GM21526 (cell line): Measurements from ENCODE around the gene MSRB1.
"Not testable (repeated sequence)": the region's sequence is repeated elsewhere in the genome, so short reads cannot be mapped to it uniquely, and the experiment has no call there.

Experiments used
- ATAC-seq: cut with Tn5 transposase; IDR thresholded peaks from one replicate; pipeline ENCODE4 v1.9.1; 2021; ENCODE audit warnings: moderate library complexity; ENCODE audit not compliant: unreplicated experiment, low FRiP score

The MSRB1 gene

DNA sequence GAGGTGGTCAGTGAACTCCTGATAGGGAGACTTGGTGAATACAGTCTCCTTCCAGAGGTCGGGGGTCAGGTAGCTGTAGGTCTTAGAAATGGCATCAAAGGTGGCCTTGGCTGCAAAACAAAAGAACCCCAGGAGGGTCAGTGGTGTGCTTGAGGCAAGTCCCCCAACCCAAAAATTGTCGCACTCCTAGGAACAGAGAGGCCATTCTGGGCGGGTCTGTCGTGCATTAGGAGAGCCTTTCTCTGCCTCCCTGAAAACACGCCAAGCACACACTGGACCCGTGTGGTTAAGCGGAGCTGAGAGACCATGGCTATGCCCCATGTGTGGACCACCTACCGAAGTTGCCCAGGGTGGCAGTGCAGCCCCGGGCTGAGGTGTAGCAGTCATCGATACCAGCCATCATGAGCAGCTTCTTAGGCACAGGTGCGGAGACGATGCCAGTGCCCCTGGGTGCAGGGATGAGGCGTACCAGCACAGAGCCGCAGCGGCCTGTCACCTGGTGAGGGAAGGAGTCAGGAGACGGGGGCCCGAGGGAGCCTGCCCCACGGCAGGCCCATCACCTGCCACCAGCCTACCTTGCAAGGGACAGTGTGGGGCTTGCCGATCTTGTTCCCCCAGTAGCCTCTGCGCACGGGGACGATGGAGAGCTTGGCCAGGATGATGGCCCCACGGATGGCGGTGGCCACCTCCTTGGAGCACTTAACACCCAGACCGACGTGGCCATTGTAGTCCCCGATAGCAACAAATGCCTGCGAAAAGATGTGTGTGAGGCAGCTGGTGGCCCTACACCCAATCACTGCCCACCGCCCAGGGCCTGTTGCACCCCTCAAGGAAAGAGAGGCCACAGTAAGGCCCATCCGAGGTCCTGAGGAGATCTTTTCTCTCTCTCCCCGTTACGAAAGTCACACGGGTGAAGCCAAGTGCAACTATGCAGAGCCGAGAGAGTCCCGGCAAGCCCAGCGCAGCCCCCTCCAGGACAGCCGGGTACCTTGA, 19.5 kb upstream of the MSRB1 start:
- ATAC-seq: not testable (repeated sequence)

DNA sequence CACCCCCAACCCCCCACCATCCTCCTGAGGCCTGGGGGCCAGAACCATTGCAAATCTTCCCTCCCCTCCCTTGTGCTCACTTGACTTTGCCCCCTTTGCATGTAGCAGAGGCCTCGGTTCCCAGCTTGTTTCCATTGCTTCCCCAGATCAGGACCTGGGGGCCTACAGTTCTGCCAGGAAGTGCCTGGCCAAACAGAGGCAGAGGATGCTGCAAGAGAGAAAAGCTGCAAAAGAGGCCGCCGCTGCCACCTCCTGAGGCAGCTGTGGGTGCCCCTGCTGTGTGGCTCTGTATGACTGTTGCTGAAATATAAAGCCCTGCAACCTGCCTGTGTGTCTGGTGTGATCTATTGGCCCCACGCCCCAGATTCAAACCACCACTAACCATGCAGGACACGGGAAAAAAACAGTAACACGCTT, 18.7 kb upstream of the MSRB1 start:
- no peak for ATAC-seq

- ATAC-seq: no peak
Observed at GRCh38 chr16:1960665-1961630, 17.9 kb upstream of the MSRB1 start.

- peak; percentile 55 for ATAC-seq
Observed at GRCh38 chr16:1959269-1960039, 16.5 kb upstream of the MSRB1 start, which contains the start of gene NDUFB10. Gene NDUFB10, plus strand, starts transcription at chr16:1959538. Its CDS starts 87 bp downstream, at chr16:1959625.

DNA sequence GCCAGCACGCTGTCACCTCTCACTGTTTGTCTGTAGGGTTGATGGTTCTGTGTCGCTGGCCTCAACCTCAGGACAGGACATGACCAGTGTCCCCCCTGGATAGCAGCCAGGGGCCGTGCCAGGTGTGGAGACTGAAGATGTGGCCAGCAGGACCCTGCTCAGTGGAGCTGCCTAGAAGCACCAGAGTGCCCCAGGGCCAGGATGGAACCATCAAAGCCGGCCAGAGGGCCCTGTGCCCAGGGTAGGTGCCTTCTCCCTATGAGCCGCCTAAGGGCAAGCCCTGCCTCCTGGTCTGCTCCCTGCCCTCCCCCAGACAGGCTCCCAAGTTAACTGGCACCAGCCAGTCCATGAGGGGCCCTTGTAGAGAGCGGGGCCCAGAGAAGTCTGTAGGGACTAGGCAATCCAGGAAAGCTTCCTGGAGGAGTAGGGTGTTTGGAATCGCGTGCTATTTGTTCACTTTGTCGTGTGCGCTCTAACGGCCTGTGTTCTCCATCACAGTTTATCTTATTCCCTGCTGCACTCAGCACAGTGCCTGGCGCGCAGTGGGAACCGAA, 15.8 kb upstream of the MSRB1 start:
- no peak for ATAC-seq

DNA sequence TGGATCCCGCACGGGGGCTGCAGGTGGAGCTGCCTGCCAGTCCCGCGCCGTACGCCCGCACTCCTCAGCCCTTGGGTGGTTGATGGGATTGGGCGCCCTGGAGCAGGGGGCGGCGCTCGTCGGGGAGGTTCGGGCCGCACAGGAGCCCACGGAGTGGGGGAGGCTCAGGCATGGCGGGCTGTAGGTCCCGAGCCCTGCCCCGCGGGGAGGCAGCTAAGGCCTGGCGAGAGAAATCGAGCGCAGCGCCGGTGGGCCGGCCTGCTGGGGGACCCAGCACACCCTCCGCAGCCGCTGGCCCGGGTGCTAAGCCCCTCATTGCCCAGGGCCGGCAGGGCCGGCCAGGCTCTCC, 15.1 kb upstream of the MSRB1 start:
- not testable (repeated sequence) for ATAC-seq

- not testable (repeated sequence) for ATAC-seq
Observed at GRCh38 chr16:1957434-1958142, 14.6 kb upstream of the MSRB1 start.

DNA sequence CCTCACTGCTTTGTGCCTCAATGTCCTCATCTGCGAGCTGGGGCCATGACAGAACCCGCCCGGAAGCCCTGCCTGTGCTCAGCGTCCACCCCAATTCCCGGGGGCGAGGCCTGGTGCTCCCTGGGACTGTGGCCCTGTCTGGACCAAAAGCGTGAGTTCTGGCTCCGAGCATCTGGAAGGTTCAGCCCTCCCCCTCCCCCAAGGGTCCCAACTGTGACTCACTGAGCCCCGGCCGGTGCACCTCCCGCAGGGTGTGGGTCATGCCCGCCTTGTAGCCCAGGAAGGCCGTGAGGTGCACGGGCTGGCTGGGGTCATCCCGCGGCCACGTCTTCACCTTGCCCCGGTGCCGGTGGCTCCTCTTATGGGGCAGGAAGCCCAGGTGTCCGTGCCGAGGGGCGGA, 10.7 kb upstream of the MSRB1 start:
- ATAC-seq: no peak

DNA sequence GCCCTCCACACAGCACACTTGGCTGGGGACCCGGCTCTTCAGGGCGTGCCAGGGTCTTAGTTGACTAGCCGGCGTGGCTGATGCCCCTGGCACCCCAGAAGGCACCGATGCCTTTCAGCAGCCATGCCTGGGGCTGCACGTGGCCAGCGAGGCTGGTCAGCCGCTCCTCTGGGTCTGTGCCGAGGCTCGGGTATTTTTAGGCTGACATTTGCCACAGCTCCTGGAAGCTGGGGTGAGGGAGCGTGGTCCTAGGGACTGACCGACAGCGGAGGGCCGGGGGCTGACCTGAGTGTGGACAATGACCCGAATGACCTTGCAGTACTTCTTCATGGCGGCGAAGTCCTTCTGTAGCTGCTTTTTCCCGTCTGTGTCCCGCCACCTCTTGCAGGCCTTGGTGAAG, 7.6 kb upstream of the MSRB1 start:
- no peak for ATAC-seq

GRCh38 chr16:1950047-1950446, 7.0 kb upstream of the MSRB1 start:
- ATAC-seq: no peak

DNA sequence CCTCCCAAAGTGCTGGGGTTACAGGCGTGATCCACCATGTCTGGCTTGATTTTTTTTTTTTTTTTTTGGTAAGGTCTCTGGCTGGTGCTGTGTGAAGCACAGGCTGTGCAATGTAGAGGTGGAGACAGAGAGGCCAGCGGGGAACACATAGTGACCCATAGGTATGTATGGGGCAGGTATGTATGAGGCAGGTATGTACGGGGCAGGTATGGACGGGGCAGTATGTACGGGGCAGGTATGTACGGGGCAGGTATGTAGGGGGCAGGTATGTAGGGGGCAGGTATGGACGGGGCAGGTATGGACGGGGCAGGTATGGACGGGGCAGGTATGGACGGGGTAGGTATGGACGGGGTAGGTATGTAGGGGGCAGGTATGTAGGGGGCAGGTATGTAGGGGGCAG, 6.5 kb upstream of the MSRB1 start:
- no peak for ATAC-seq

- ATAC-seq: no peak
Observed at GRCh38 chr16:1947369-1947670, 4.3 kb upstream of the MSRB1 start.

GRCh38 chr16:1946495-1947368, 3.7 kb upstream of the MSRB1 start:
- no peak for ATAC-seq

DNA sequence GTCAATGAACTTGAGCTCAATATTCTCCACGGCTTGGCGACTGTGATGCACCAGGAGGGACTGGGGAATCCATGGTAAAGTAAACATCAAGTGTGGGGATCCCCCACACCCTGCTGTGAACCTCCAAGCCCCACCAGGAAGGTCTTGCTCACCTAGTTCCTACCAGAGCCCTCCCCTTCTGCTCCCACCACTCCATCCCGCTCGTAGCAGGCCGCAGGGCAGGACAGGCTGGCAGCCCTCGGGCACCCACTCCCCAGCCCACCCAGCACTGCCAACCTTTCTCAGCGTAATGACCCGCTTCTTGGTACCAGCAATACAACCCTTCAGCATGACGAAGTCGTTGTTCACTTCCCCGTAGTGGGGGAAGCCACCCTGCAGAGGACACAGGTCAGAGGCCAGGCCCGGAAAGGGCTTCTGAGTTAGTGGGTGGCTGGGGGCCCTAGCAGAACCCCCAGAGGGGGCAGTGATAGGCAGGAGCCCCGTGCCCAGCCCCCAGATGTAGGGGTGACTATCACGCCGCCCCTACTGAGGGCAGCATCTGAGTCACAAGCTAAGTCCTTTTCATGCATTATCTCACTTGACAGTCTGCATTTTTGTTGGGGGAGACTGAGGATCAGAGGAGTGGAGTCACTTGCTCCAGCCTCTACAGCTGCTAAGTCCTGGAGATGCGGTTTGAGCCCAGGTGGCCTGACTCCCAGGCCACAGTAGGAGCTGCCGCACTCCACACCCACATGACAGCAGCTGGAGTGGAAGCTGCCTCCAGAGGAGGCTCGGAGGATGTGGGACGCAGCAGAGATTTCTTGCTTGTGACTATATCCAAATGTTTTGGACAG, 2.8 kb upstream of the MSRB1 start:
- ATAC-seq: no peak

DNA sequence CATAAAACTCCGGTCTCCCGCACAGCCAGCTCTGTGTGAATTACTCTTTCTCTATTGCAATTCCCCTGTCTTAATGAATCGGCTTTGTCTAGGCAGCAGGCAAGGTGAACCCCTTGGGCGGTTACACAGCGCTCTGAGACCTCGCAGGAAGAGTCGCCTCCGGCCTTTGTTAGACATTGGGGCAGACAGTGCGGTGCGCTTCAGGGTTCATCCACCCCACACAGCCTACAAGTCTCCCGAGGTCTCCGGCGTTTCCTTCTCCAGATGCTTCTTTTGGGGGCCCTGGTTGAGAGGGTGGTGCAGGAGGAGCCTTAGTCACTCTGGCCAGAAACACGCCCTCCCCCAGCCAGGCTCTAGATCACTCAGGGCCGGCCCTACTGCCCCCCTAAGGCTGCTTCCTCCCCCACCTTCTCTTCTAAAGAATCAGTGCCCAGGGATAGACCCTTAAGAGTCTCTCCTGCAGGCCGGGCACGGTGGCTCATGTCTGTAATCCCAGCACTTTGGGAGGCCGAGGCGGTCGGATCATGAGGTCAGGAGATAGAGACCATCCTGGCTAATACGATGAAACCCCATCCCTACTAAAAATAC, 1.7 kb upstream of the MSRB1 start:
- no peak for ATAC-seq

GRCh38 chr16:1942047-1942809, 771 bp downstream of the MSRB1 start:
- ATAC-seq: no peak
